ENCODE data around the gene ULK2.
"Not testable (repeated sequence)": the region's sequence is repeated elsewhere in the genome, so short reads cannot be mapped to it uniquely, and the experiment has no call there.

Gene ULK2

GRCh38 chr17:19867329-19868078, at the start of gene ULK2:
ULK2 (minus strand) TSS chr17:19867936; CDS start chr17:19867417, 519 bp downstream.
- DNase-seq, result peak; percentile 62

GRCh38 chr17:19915245-19915978, 47.7 kb upstream of the ULK2 start:
- no peak for DNase-seq

GRCh38 chr17:19911033-19911432, 43.3 kb upstream of the ULK2 start:
- no peak for DNase-seq

- DNase-seq, result no peak
Measured at GRCh38 chr17:19909139-19909538, 41.4 kb upstream of the ULK2 start.

- DNase-seq, result no peak
Measured at GRCh38 chr17:19905502-19905901, 37.8 kb upstream of the ULK2 start.

GRCh38 chr17:19904924-19905323, 37.2 kb upstream of the ULK2 start:
- no peak for DNase-seq

GRCh38 chr17:19904412-19904811, 36.7 kb upstream of the ULK2 start:
- DNase-seq, result no peak

- no peak for DNase-seq
Measured at GRCh38 chr17:19900809-19901208, 33.1 kb upstream of the ULK2 start.

- no peak for DNase-seq
Measured at GRCh38 chr17:19897903-19898302, 30.2 kb upstream of the ULK2 start.

GRCh38 chr17:19897090-19897837, 29.5 kb upstream of the ULK2 start:
- no peak for DNase-seq

- DNase-seq, result no peak
Measured at GRCh38 chr17:19896679-19897078, 28.9 kb upstream of the ULK2 start.

- not testable (repeated sequence) for DNase-seq
Measured at GRCh38 chr17:19890554-19890953, 22.8 kb upstream of the ULK2 start.

GRCh38 chr17:19890001-19890400, 22.3 kb upstream of the ULK2 start:
- DNase-seq, result not testable (repeated sequence)

GRCh38 chr17:19886116-19886515, 18.4 kb upstream of the ULK2 start:
- no peak for DNase-seq

GRCh38 chr17:19883537-19884215, 15.9 kb upstream of the ULK2 start:
- DNase-seq, result no peak

GRCh38 chr17:19880393-19880792, 12.7 kb upstream of the ULK2 start:
- DNase-seq, result no peak

GRCh38 chr17:19877364-19877945, 9.7 kb upstream of the ULK2 start:
- DNase-seq, result no peak

GRCh38 chr17:19876529-19877161, 8.9 kb upstream of the ULK2 start:
- DNase-seq, result no peak

GRCh38 chr17:19874256-19874655, 6.5 kb upstream of the ULK2 start:
- DNase-seq, result no peak

GRCh38 chr17:19873346-19873745, 5.6 kb upstream of the ULK2 start:
- no peak for DNase-seq

GRCh38 chr17:19868079-19868395, 301 bp upstream of the ULK2 start:
- no peak for DNase-seq

GRCh38 chr17:19867079-19867328, 732 bp downstream of the ULK2 start:
- peak; percentile 39 for DNase-seq

GRCh38 chr17:19865021-19865420, 2.7 kb downstream of the ULK2 start:
- DNase-seq, result no peak

Measured in NCI-H2171 (cell line).